GM12874 (cell line): ENCODE results near the gene NCKAP1.

Experiments
- CTCF ChIP-seq: IDR thresholded peaks from 2 replicates; pipeline ENCODE4 v1.5.1; 2011; ENCODE audit warnings: low read depth, mild to moderate bottlenecking, control low read depth, low read length, moderate library complexity; ENCODE audit not compliant: insufficient read depth

Gene NCKAP1

GRCh38 chr2:182895798-182896197 lies 142.5 kb downstream of the NCKAP1 start:
- no peak for TF ChIP-seq CTCF

- TF ChIP-seq CTCF, result no peak
Observed at GRCh38 chr2:182895169-182895568, 143.1 kb downstream of the NCKAP1 start.

GRCh38 chr2:182894174-182894573 lies 144.1 kb downstream of the NCKAP1 start:
- no peak for TF ChIP-seq CTCF

- TF ChIP-seq CTCF, result no peak
Observed at GRCh38 chr2:182893666-182894065, 144.6 kb downstream of the NCKAP1 start.

- no peak for TF ChIP-seq CTCF
Observed at GRCh38 chr2:182891611-182892010, 146.6 kb downstream of the NCKAP1 start.

GRCh38 chr2:182890773-182891378 lies 147.4 kb downstream of the NCKAP1 start:
- no peak for TF ChIP-seq CTCF

GRCh38 chr2:182890305-182890704 lies 148.0 kb downstream of the NCKAP1 start:
- TF ChIP-seq CTCF, result no peak
